K562 (cell line): ENCODE measurements around the gene PTPMT1. TPM values are rescaled to one million over a fixed set of nuclear protein-coding genes. Genes with fewer than 3 reads are reported as not detected.

Experiments
- ATAC-seq: fragments of 200-7000 bp; cut with Tn5 transposase; 3 replicates; pipeline ENCODE4 v1.9.1; 2020; ENCODE audit warnings: moderate library complexity
- BruUV-seq: library from RNA; stranded (reverse); fragments of 400-500 nt; replicated peaks from 2 replicates; lab custom pipeline; 2021; lab: Mats Ljungman, UMichigan
- CTCF ChIA-PET: fragments of 300-600 bp; formaldehyde crosslinking; extraction: SDS; loops from one replicate; lab custom pipeline; 2021; ENCODE audit warnings: low intra/inter-chr PET ratio; lab: Yijun Ruan, JAX
- POLR2A ChIA-PET: fragments of 300-600, 350-650 bp; sonication (Branson Sonifier 250); formaldehyde crosslinking; extraction: SDS; loops from one replicate; lab custom pipeline; 2021; ENCODE audit warnings: antibody characterized with exemption, inconsistent platforms; lab: Yijun Ruan, JAX
- DNase-seq, 4 experiments: peaks; one replicate each; pipeline versions ENCODE4 v3.0.0 to v3.0.0-alpha.2; 2011 to 2018; ENCODE audit warnings: low spot score in 3 of 4, mixed read lengths in 3 of 4; ENCODE audit errors: extremely low read depth in 1 of 4
- FAIRE-seq: peaks from 2 replicates; lab custom pipeline; 2011; peaks lifted over from hg19 to GRCh38; lab: Jason Lieb, UNC
- H2AFZ ChIP-seq: 2 replicates; pipeline ENCODE4 v1.6.0; 2011; ENCODE audit warnings: low read depth, low read length, control low read depth, inconsistent platforms
- H3K27ac ChIP-seq: fragments of 200-600 bp; 3 replicates; pipeline ENCODE4 v1.8.0; 2011; ENCODE audit warnings: low read depth, mild to moderate bottlenecking, control low read depth, inconsistent platforms, low read length, moderate library complexity, mixed read lengths; ENCODE audit errors: extremely low read depth
- H3K27me3 ChIP-seq, 2 experiments: fragments of 300-600 bp in 1 of 2; 2 replicates in 1 of 2; 3 replicates in 1 of 2; pipeline versions ENCODE4 v1.6.0 to v1.8.0; 2011; ENCODE audit warnings: inconsistent platforms in 2 of 2, low read length in 2 of 2, mild to moderate bottlenecking in 1 of 2, mixed read lengths in 1 of 2, moderate library complexity in 1 of 2; ENCODE audit not compliant: control insufficient read depth in 2 of 2, insufficient read depth in 2 of 2
- H3K36me3 ChIP-seq: fragments of 300-600 bp; 3 replicates; pipeline ENCODE4 v1.8.0; 2011; ENCODE audit warnings: mild to moderate bottlenecking, low read length, inconsistent platforms; ENCODE audit not compliant: control insufficient read depth, insufficient read depth
- H3K4me1 ChIP-seq, 2 experiments: fragments of 200-600 bp in 1 of 2; replicated peaks in 1 of 2; 2 replicates in 1 of 2; 3 replicates in 1 of 2; pipeline versions ENCODE4 v1.5.1 to v1.8.0; 2011; ENCODE audit warnings: inconsistent platforms in 2 of 2, low read length in 2 of 2, mild to moderate bottlenecking in 1 of 2, mixed read lengths in 1 of 2, moderate library complexity in 1 of 2; ENCODE audit not compliant: control insufficient read depth in 2 of 2, insufficient read depth in 2 of 2
- H3K4me2 ChIP-seq: 2 replicates; pipeline ENCODE4 v1.6.1; 2011; ENCODE audit warnings: low read length, control low read depth, inconsistent platforms, mixed read lengths; ENCODE audit not compliant: insufficient read depth
- H3K4me3 ChIP-seq: fragments of 200-600 bp; sonication (generic), shearing (Covaris generic); 2 replicates; pipeline ENCODE4 v1.5.1; 2016; ENCODE audit warnings: control low read depth, inconsistent platforms
- H3K79me2 ChIP-seq: fragments of 200-600 bp; 3 replicates; pipeline ENCODE4 v1.8.0; 2011; ENCODE audit warnings: low read length, inconsistent platforms; ENCODE audit not compliant: control insufficient read depth, insufficient read depth
- H3K9ac ChIP-seq, 2 experiments: 2 replicates each; pipeline versions ENCODE4 v1.6.0 to v1.6.1; 2011; ENCODE audit warnings: low read depth in 2 of 2, low read length in 2 of 2, control low read depth in 1 of 2, inconsistent platforms in 1 of 2, mild to moderate bottlenecking in 1 of 2, mixed read lengths in 1 of 2; ENCODE audit not compliant: insufficient read depth in 1 of 2
- H3K9me1 ChIP-seq: one replicate; pipeline ENCODE4 v1.6.0; 2011; ENCODE audit warnings: inconsistent platforms, mild to moderate bottlenecking, low read length, moderate library complexity; ENCODE audit not compliant: control insufficient read depth, insufficient read depth
- H3K9me3 ChIP-seq: replicated peaks from 2 replicates; pipeline ENCODE4 v1.5.1; 2011; ENCODE audit warnings: low read depth, low read length, inconsistent platforms; ENCODE audit not compliant: control insufficient read depth, insufficient read depth
- H4K20me1 ChIP-seq: replicated peaks from 2 replicates; pipeline ENCODE4 v1.6.1; 2011; ENCODE audit warnings: low read length, inconsistent platforms, mixed read lengths; ENCODE audit not compliant: control insufficient read depth, insufficient read depth
- HBP1 ChIP-seq: fragments of 450-650 bp; formaldehyde crosslinking; IDR thresholded peaks from 2 replicates; pipeline ENCODE4 v1.4.0; 2022; ENCODE audit warnings: missing genetic modification characterization
- HDAC2 ChIP-seq: fragments of 450-650 bp; IDR thresholded peaks from 2 replicates; pipeline ENCODE4 v1.6.1; 2016; ENCODE audit warnings: mild to moderate bottlenecking
- KDM1A ChIP-seq, 2 experiments: fragments of 450-650 bp; IDR thresholded peaks; 2 replicates each; pipeline ENCODE4 v1.6.1; 2016; ENCODE audit warnings: mild to moderate bottlenecking in 2 of 2
- MLLT1 ChIP-seq, 2 experiments: fragments of 450-650 bp; IDR thresholded peaks; 2 replicates each; pipeline ENCODE4 v1.6.1; 2016
- POU5F1 ChIP-seq: fragments of 150-350 bp; IDR thresholded peaks from 2 replicates; pipeline ENCODE4 v1.6.1; 2014; ENCODE audit warnings: borderline replicate concordance, low read length, low read depth, mild to moderate bottlenecking; ENCODE audit not compliant: partially characterized antibody
- PYGO2 ChIP-seq: fragments of 450-650 bp; IDR thresholded peaks from 2 replicates; pipeline ENCODE4 v1.6.1; 2016; ENCODE audit warnings: mild to moderate bottlenecking, missing genetic modification characterization, moderate library complexity, missing compliant biosample characterization
- SMARCA5 ChIP-seq: fragments of 450-650 bp; IDR thresholded peaks from 2 replicates; pipeline ENCODE4 v1.6.1; 2016
- SREBF1 ChIP-seq: fragments of 150-350 bp; IDR thresholded peaks from 2 replicates; pipeline ENCODE4 v1.6.1; 2014; ENCODE audit warnings: antibody characterized with exemption, low read depth, low read length, borderline replicate concordance
- YY1 ChIP-seq, 3 experiments: IDR thresholded peaks; 2 replicates each; pipeline ENCODE4 v1.6.1; 2011; ENCODE audit warnings: low read length in 2 of 3, mild to moderate bottlenecking in 2 of 3, moderate library complexity in 2 of 3, borderline replicate concordance in 1 of 3, control low read depth in 1 of 3, low read depth in 1 of 3; ENCODE audit not compliant: insufficient read depth in 3 of 3, insufficient replicate concordance in 2 of 3, control insufficient read depth in 1 of 3, insufficient read length in 1 of 3; ENCODE audit errors: extremely low read depth in 1 of 3
- ZNF134 ChIP-seq: fragments of 250-450 bp; sonication (Bioruptor Pico); conservative IDR thresholded peaks from 2 replicates; pipeline ENCODE4 v1.4.0; 2020
- ZNF24 ChIP-seq: fragments of 450-650 bp; IDR thresholded peaks from 2 replicates; pipeline ENCODE4 v1.6.1; 2016
- WGBS: fragments of 100-300 bp; shearing (Covaris generic); methylation state at CpG from one replicate; pipeline ENCODE4 v1.1.6; 2016; ENCODE audit warnings: low coverage, mixed read lengths; ENCODE audit not compliant: insufficient coverage; ENCODE audit errors: missing lambda C conversion rate; 5-methylcytosine and 5-hydroxymethylcytosine counted together
- in situ Hi-C: fragments of 300-500 bp; cut with MboI; formaldehyde crosslinking; loops from 4 replicates; pipeline ENCODE4 v1.15.0; 2018; ENCODE audit warnings: inconsistent platforms, mixed read lengths
- intact Hi-C: fragments of 100-400 bp; cut with micrococcal nuclease; formaldehyde crosslinking; loops from 2 replicates; pipeline ENCODE4 v1.14.2; 2022
- polyA plus RNA-seq, 8 experiments: library from polyadenylated mRNA; depleted of rRNA in 4 of 8; stranded (reverse) in 5 of 8; unstranded in 3 of 8; fragments of >200 nt; fragmentation: Nextera tagmentation in 2 of 8; fragmentation: Illumina TruSeq in 1 of 8; extraction: Ambion mirVana in 2 of 8; extraction: Trizol in 1 of 8; gene quantifications; 2 replicates each; pipeline versions ENCODE4 v1.2.1 to v1.2.3, GENCODE V29; 2011 to 2014; ENCODE audit warnings: inconsistent platforms in 1 of 8, missing spikeins in 1 of 8
- total RNA-seq, 7 experiments: library from RNA; depleted of rRNA in 6 of 7; stranded (reverse); fragments of >200 nt in 6 of 7; fragmentation: Illumina TruSeq in 2 of 7; extraction: Trizol in 2 of 7; gene quantifications; 2 replicates each; pipeline versions ENCODE4 v1.2.1 to v1.2.3, GENCODE V29; 2011 to 2021; ENCODE audit warnings: low replicate concordance in 1 of 7
- TF ChIP-seq, protein P1 (sequence below): IDR thresholded peaks from 3 replicates; pipeline ENCODE4 v1.6.1; 2011; ENCODE audit warnings: borderline replicate concordance, mild to moderate bottlenecking; ENCODE audit not compliant: insufficient read length, insufficient read depth
- TF ChIP-seq, protein P2 (sequence below): sonication (generic); formaldehyde crosslinking; IDR thresholded peaks from 2 replicates; pipeline ENCODE4 v1.8.0; 2023; ENCODE audit warnings: mild to moderate bottlenecking, missing genetic modification reagents

Gene PTPMT1
- total and polyA plus RNA-seq, 9 of the 15 experiments (the other 6 are each of a cell fraction or from before 2014, with no cell fraction given), result 10.4 to 140 (median 67.2) TPM

- ATAC-seq (peak; percentile 25), FAIRE-seq (no peak), DNase-seq (peak in 1 of 4 experiments; percentile 39)
- BruUV-seq, result no TSS peak
- in situ Hi-C loops (no loop called here), intact Hi-C loops (no loop called here)
- Histone ChIP-seq H2AFZ (peak overlapping the region; percentile 98), H3K4me3 (peak overlapping the region; percentile 100), H3K4me2 (peak overlapping the region; percentile 92), H3K9me3 (no peaks in the 10 kb centered on the region), H3K79me2 (peaks cover 44% of the 10 kb centered on the region), H4K20me1 (no peaks in the 10 kb centered on the region), H3K9me1 (no peaks in the 10 kb centered on the region), H3K4me1 (peaks cover 10 to 40% of the 10 kb centered on the region in 2 experiments; a peak in 4 of 5 replicates), H3K27me3 (no peaks in the 10 kb centered on the region), H3K36me3 (peaks cover 29% of the 10 kb centered on the region; the same call in 2 of the 3 replicates), H3K27ac (peak overlapping the region; percentile 96), H3K9ac (peak overlapping the region; percentile 99 to 100)
- POLR2A ChIA-PET, result interaction anchor here (0.6 to 3.2 kb wide), 8 partner anchors 10 to 352 kb away, joined by 3 to 23 read pairs (median 4); partner anchors contain the start of genes CELF1 and NDUFS3
- CTCF ChIA-PET, result no interaction called here
- WGBS, result 4% methylated on average over 17 of the region's 17 CpGs
- TF ChIP-seq YY1 (IDR thresholded peaks at IDR 0.05; ENCODE audit: borderline replicate concordance in 1 of 3, control insufficient read depth in 1 of 3, extremely low read depth in 1 of 3, insufficient read depth in 3 of 3, insufficient read length in 1 of 3, insufficient replicate concordance in 2 of 3, low read depth in 1 of 3, low read length in 2 of 3) (peak in 1 of 3 experiments; percentile 50), KDM1A (IDR thresholded peaks at IDR 0.05) (peak in 1 of 2 experiments; percentile 23; a peak in 1 of 4 replicates), ZNF24 (peak; percentile 84), ZNF134 (no peak), HBP1 (CRISPR knock-in tag) (no peak), MLLT1 (IDR thresholded peaks at IDR 0.05) (peak in 1 of 2 experiments; percentile 12; a peak in 1 of 4 replicates), PYGO2 (tag) (no peak), SREBF1 (no peak), SMARCA5 (0 out of 2 replicates have a peak, but pooled peaks have one; percentile 63), POU5F1 (no peak), HDAC2 (0 out of 2 replicates have a peak, but pooled peaks have one; percentile 24)
- TF ChIP-seq, protein P1, sequence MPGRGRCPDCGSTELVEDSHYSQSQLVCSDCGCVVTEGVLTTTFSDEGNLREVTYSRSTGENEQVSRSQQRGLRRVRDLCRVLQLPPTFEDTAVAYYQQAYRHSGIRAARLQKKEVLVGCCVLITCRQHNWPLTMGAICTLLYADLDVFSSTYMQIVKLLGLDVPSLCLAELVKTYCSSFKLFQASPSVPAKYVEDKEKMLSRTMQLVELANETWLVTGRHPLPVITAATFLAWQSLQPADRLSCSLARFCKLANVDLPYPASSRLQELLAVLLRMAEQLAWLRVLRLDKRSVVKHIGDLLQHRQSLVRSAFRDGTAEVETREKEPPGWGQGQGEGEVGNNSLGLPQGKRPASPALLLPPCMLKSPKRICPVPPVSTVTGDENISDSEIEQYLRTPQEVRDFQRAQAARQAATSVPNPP, result no peak
- TF ChIP-seq, protein P2, sequence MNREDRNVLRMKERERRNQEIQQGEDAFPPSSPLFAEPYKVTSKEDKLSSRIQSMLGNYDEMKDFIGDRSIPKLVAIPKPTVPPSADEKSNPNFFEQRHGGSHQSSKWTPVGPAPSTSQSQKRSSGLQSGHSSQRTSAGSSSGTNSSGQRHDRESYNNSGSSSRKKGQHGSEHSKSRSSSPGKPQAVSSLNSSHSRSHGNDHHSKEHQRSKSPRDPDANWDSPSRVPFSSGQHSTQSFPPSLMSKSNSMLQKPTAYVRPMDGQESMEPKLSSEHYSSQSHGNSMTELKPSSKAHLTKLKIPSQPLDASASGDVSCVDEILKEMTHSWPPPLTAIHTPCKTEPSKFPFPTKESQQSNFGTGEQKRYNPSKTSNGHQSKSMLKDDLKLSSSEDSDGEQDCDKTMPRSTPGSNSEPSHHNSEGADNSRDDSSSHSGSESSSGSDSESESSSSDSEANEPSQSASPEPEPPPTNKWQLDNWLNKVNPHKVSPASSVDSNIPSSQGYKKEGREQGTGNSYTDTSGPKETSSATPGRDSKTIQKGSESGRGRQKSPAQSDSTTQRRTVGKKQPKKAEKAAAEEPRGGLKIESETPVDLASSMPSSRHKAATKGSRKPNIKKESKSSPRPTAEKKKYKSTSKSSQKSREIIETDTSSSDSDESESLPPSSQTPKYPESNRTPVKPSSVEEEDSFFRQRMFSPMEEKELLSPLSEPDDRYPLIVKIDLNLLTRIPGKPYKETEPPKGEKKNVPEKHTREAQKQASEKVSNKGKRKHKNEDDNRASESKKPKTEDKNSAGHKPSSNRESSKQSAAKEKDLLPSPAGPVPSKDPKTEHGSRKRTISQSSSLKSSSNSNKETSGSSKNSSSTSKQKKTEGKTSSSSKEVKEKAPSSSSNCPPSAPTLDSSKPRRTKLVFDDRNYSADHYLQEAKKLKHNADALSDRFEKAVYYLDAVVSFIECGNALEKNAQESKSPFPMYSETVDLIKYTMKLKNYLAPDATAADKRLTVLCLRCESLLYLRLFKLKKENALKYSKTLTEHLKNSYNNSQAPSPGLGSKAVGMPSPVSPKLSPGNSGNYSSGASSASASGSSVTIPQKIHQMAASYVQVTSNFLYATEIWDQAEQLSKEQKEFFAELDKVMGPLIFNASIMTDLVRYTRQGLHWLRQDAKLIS (CRISPR knock-in tag), result 0 out of 2 replicates have a peak, but pooled peaks have one; percentile 64
These were observed 825 bp downstream of the PTPMT1 start for GRCh38 chr11:47566149-47566698.
